HL-60 (cell line): ENCODE data around the gene DOK1.
A peak's percentile ranks its signal among the peaks of the same experiment; 100 is the strongest.

Source experiments
- DNase-seq, 2 experiments: peaks; one replicate each; pipeline ENCODE4 v3.0.0-alpha.2; 2010 to 2020; ENCODE audit warnings: low read depth in 1 of 2, low spot score in 1 of 2
- H3K27ac ChIP-seq: fragments of 250-450 bp; sonication (Bioruptor Pico); replicated peaks from 2 replicates; pipeline ENCODE4 v1.5.1; 2020; ENCODE audit warnings: mild to moderate bottlenecking, moderate library complexity
- H3K27me3 ChIP-seq: fragments of 250-450 bp; sonication (Bioruptor Pico); 2 replicates; pipeline ENCODE4 v1.5.1; 2021; ENCODE audit warnings: mild to moderate bottlenecking, moderate library complexity; ENCODE audit not compliant: insufficient read depth, poor library complexity, severe bottlenecking
- H3K4me3 ChIP-seq: replicated peaks from 2 replicates; pipeline ENCODE4 v1.5.1; 2011; ENCODE audit warnings: mild to moderate bottlenecking, control low read depth, low read length; ENCODE audit not compliant: insufficient read depth
- CTCF ChIP-seq: IDR thresholded peaks from one replicate; pipeline ENCODE4 v1.5.1; 2011; ENCODE audit warnings: low read length, control low read depth, inconsistent platforms; ENCODE audit not compliant: insufficient read depth
- GABPA ChIP-seq: IDR thresholded peaks from 2 replicates; pipeline ENCODE4 v1.6.1; 2012; ENCODE audit warnings: low read depth
- POLR2AphosphoS5 ChIP-seq: IDR thresholded peaks from 2 replicates; pipeline ENCODE4 v1.6.1; 2012; ENCODE audit warnings: low read depth
- REST ChIP-seq: IDR thresholded peaks from 2 replicates; pipeline ENCODE4 v1.6.1; 2012; ENCODE audit warnings: low read depth; ENCODE audit not compliant: insufficient replicate concordance
- SPI1 ChIP-seq: IDR thresholded peaks from 2 replicates; pipeline ENCODE4 v1.6.1; 2012; ENCODE audit warnings: low read depth, mild to moderate bottlenecking, borderline replicate concordance

The DOK1 gene

GRCh38 chr2:74525717-74526648 is 28.5 kb upstream of the DOK1 start, which contains the start of gene DQX1:
DQX1 (minus strand) TSS chr2:74526231; CDS start chr2:74525729, 502 bp downstream.
- peak; percentile 59 to 81 for DNase-seq
- no peaks in the 10 kb centered on the region for H3K27me3 ChIP-seq
- no peak within 1 kb of the TSS for H3K27ac ChIP-seq
- no peak for TF ChIP-seq GABPA
- TF ChIP-seq SPI1 = peak; percentile 91
- TF ChIP-seq POLR2AphosphoS5 = peak; percentile 37; the same call in 1 of the 2 replicates
- H3K4me3 ChIP-seq = no peak within 1 kb of the TSS

GRCh38 chr2:74526649-74527230 is 27.8 kb upstream of the DOK1 start:
- Histone ChIP-seq H3K27ac (no peak overlapping the region), H3K4me3 (no peak overlapping the region), H3K27me3 (no peaks in the 10 kb centered on the region)
- no peak for DNase-seq
- no peak for TF ChIP-seq CTCF
- no peak for TF ChIP-seq REST
- TF ChIP-seq SPI1 = no peak
- TF ChIP-seq GABPA = no peak
- no peak for TF ChIP-seq POLR2AphosphoS5

- H3K27ac ChIP-seq = no peak overlapping the region
- no peak for TF ChIP-seq POLR2AphosphoS5
- H3K27me3 ChIP-seq = no peaks in the 10 kb centered on the region
- no peak overlapping the region for H3K4me3 ChIP-seq
- DNase-seq = no peak
Observed at GRCh38 chr2:74527741-74528140, 26.8 kb upstream of the DOK1 start.

- DNase-seq = no peak
- H3K27ac ChIP-seq = peak overlapping the region; percentile 93
- H3K27me3 ChIP-seq = no peaks in the 10 kb centered on the region
- H3K4me3 ChIP-seq = peak overlapping the region; percentile 96
- TF ChIP-seq CTCF (no peak), SPI1 (no peak), REST (no peak), GABPA (no peak), POLR2AphosphoS5 (no peak)
Observed at GRCh38 chr2:74528600-74529356, 25.7 kb upstream of the DOK1 start.
